ENCODE results near the gene CCDC187.

Gene CCDC187

DNA sequence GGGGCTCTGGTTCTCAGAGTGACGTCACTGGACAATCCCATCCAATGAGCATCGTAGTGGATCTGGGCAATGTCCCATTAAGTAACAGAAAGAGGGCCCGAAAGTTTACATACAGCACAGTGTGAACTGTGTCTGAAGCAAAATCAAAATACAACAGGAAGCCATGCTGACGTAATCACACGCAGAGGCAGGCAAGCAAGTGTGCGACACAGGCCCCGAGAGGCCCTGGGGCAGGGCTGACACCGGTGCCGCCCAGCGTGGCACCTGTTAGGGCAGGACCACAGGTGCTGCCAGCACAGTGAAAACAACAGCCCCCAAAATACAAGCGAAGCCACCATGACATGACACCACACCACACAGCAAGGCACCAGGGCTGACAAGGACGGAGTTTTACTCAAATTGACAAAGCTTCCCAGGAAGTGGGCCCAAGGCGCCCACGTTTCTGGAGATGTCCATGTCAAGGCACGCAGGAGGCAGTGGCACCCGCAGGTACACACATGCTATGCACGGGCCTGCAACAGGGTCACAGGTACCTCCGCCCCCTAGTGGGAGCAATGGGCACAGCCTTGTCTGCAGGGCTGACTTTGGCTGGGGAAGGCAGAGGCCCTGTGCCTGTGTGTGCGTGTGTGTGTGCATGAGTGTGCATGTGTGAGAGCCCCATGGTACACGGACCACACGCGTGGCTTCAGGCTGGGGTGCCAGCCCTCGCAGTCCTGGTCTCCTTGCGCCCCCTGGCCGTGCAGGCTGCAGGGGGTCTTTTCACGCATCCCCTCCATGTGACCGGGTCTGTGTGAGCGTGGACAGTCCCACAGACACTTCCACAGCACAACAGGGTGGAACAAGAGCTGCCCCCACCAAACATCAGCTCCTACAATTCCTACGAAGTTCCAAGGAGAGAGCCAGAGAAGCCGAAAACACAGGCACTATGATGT lies 77.9 kb downstream of the CCDC187 start:
- DNase-seq (ENCODE audit: low read depth in 2 of 2) = peak; percentile 62 to 70

DNA sequence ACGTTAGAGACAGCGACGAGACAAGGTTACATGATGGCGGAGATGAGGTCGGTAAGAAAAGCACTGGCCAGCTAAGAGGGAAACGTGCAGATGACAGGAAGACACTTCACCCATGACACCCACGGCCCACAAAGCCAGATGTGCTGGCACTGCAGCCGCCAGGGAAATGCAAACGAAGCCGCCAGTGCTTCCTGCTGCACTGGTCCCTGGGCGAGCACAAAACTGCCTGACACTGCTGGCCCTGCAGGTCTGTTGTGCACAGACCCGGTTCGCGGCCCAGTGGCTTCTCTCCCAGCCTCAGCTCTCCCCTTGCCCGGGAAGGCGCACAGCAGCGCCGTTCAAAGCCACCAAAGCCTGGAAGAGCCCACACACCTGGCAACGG lies 78.5 kb downstream of the CCDC187 start:
- DNase-seq (ENCODE audit: low read depth in 2 of 2) = no peak

DNA sequence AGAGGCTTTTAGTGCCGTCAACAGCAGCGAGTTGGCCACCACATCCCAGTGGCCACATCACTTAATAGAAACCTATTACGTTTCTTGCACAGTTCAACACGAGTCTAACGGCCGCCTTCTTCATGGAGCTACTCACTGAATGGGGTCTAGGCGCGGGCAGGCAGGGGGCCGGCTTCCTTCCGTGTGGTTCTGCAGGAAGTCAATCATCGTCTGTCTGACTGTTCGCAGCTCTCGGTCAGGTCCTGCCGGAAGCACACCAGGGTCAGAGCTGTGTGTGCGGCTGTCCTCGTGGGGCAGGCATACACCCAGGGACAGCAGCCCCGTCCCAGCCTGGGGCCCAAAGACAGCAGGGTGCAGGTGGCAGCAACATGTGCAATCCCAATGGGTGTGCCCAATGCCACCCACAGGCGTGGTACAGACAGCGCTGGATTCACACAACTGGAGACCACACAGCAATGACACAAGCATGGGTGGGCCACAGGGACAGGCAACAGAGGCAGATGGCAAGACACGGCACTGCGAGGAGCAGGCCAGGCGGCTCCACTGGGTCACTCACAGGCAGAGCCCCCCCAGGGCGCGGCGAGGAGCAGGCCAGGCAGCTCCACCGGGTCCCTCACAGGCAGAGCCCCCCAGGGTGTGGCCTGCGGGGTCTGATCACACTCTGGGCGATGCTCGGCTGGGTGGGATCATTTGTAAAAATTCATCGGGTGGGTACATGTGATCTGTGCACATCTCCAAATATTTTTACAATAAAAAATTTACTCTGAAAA lies 79.8 kb downstream of the CCDC187 start:
- DNase-seq (ENCODE audit: low read depth in 2 of 2) = no peak

DNA sequence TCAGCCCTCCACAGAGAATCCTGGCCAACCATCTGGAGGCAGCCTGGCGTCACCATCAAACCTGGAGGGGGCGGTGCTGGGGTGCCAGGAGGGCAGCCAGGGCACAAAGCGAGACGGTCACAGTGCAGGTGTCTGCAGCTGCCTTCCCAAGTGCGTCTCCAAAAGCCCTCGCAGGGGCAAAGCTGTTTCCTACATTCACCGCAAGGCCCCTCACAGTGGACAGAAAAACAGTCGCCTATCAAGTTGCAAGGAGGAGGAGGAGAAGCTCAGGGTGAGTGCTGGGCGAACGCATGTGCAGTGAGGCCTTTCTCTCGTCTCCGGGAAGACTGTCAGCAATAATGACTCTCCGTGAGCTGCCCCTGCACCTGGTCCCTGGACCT lies 81.0 kb downstream of the CCDC187 start:
- no peak for DNase-seq (ENCODE audit: low read depth in 2 of 2)

DNA sequence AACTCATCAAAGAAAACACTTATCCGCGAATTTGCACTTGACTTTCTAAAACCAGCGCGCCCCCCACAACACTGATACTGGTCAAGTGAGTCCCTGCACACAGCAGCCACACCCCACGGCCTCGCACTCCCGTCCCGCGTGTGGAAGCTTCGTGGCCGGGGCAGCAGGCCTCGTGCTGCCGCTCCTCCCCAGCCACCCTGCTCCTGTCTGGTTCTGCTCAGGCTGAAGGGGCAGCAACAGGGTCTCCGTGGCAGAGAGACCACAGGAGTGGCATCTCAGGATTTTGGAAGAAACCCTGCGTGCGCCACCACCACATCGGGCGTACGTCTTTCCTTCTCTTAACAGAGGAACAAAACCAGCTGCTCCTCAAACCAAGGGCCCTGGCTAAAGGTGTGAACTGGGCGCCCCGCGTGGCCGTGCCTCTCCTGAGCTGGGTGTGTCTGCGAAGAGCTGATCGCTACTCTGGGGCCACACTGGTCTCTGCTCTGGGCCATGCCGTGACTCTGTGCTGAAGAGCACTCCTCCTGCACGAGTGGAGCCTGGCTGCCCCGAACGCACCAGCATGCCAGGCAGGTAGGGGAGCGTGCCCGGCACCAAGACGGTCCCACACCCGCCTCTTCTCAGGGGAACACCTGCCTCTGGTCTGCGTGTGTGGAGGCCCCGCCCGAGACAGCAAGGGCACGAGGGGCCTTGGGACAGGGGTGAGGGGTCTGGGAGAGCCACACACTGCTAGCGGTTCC lies 81.6 kb downstream of the CCDC187 start:
- no peak for DNase-seq (ENCODE audit: low read depth in 2 of 2)

DNA sequence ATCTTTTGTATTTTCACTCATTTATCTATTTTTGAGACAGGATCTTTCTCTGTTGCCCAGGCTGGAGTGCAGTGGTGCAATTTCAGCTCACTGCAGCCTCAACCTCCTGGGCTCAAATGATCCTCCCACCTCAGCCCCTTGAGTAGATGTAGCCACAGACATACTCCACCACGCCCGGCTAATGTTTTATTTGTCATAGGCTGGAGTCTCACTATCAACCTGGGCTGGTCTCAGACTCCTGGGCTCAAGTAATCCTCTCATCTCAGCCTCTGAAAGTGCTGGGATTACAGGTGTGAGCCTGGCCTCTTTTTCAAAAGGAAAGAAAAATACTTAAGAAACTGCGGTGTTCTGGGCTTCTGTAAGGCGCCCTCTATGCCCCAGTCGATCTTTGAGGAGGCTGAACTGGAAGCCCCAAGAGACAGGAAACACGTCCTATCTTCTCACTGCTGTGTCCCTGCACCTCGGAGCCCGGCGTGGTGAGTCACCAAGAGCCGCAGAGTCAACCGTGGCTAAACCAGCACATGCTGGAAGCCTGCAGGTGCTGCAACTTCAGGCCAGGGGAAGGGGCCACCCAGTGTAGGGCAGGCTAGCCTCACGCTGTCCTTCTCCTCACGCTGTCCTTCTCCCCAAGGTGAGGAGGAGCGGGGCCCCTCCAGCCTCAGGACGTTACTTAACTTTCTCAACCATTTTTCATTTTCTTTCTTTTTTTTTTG lies 83.7 kb downstream of the CCDC187 start:
- no peak for DNase-seq (ENCODE audit: low read depth in 2 of 2)

DNA sequence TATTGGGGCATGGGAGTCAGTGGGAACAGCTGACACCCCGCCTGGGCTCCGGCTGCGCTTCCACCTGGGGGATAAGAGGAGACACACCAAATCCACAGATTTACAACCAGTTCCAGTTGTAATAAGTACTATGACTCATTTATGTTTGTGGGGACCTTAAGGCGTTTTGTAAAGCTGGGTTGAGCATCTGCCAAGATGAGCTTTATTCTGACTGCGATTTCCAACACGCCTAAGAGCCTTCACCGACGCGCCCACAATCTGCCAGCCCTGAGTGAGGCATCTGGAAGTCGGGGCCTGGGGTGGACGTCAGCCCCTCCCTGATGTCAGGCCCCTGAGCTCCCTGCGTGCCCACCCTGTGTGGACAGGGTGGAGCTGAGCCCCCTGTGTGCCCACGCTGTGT lies 84.6 kb downstream of the CCDC187 start:
- DNase-seq (ENCODE audit: low read depth in 2 of 2) = no peak

DNA sequence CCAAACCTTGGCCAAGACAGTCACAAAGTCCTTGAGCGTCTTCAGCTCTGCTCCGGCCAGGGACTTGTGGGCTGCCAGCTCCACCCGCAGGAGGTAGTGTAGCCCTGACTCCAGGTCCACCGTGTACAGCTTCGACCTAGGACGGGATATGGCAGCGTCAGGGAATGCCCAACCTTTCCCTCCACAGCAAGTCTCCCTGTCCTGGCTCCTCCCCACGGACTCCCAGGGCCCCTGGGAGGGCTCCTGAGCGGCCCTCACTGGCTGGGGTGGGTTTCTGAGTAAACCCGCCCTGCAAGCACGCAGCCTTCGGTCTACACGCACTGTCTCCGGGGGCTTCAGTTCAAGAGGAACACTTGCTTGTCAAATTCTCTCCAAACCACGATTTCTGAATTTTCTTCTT lies 85.2 kb downstream of the CCDC187 start:
- DNase-seq (ENCODE audit: low read depth in 2 of 2) = no peak

DNA sequence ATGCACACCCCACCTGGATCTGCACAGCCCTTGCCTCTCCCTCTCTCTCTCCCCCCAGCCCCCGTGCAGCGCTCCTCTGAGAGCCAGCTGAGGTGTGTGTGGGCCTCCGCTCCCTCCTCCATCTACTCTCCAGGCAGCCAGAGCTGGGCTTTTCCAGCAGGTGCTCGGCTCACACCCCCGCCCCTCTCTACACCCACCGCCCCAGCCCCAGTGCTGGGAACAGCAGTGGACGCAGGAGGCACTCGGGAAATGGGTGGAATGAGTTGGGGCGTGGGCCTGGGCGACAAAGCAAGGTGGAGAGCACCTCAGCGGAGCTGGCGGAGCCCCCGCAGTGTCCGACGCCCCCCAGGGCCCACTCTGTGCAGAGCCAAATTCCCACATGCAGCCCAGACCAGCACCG lies 85.6 kb downstream of the CCDC187 start:
- no peak for DNase-seq (ENCODE audit: low read depth in 2 of 2)

DNA sequence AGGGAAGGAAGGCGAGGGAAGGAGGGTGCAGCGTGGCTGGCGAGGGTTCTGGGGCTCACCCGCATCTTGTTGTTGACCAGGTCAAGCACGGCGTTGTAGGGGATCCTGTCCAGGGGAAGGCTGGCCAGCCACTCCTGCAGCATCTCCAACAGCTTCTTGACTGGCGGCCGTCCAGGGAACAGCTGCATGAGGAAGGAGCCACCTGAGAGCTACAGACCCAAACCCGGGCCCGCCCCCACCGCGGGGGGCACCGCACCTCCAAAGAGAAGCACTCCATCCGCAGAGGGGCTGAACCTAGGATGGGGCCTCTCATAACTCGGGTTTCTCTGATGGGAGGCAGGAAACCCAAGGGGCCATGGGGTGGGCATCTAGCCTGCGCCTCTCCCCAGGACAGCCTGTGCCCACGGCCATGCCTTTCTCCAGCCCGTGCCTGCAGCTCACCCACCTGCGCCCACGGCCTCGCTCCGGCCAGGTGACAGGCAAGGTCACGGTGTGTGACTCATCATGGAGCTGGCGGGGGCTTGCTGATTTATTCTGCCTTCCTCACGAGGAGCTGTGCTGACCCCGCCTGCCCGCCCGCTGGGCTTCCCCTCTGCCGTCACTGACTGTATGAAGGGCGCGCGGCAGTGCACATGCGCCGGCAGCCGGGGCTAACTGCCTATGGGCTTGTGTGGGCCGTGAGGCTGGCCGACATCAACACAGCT lies 87.2 kb downstream of the CCDC187 start:
- no peak for DNase-seq (ENCODE audit: low read depth in 2 of 2)

DNA sequence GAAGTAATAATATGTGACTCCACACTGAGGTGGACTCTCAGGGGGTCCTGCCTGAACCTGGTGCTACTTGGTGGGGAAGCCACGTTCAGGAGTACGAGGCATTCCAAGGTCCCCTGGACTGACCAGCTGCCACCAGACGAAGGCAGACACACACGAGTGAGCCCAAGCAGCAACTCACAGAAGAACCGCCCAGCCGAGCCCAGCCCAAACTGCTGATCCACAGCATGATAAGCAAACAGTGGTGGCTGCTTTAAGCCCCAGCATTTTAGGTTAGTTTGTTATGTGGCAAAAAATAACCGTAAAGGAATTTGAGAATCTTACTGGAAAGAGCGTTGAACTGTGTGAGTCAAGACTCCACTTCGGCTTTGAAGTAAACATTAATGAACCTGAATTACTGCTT lies 90.2 kb downstream of the CCDC187 start:
- DNase-seq (ENCODE audit: low read depth in 2 of 2) = no peak

DNA sequence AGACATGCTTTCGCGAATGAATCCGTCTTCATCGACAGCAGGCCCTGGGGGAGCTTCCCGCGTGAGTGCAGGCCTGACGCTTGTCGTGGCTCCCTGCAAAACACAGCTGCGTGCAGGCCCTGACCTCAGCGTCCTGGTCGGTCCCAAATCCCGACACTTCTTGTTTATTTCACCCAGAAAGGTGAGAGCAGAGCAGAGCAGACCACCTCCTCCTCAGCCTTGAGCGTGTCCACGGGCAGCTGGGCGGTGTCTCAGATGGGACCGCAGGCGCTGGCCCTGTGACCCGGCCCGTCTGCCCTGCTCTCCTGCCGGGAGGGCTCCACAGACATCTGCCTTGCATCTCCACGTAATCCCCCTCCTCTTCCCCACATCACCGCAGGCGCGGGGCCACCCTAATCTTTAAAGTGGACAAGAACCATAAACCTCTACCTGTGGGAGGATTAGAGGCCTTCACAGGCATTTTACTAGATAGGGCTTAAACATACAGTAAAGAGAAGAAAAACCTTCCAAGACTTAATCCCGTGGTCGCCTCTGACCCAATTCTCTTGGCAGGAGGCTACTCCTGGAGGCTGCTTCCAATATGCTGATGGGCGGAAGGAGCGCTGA lies 91.4 kb downstream of the CCDC187 start:
- no peak for DNase-seq (ENCODE audit: low read depth in 2 of 2)

DNA sequence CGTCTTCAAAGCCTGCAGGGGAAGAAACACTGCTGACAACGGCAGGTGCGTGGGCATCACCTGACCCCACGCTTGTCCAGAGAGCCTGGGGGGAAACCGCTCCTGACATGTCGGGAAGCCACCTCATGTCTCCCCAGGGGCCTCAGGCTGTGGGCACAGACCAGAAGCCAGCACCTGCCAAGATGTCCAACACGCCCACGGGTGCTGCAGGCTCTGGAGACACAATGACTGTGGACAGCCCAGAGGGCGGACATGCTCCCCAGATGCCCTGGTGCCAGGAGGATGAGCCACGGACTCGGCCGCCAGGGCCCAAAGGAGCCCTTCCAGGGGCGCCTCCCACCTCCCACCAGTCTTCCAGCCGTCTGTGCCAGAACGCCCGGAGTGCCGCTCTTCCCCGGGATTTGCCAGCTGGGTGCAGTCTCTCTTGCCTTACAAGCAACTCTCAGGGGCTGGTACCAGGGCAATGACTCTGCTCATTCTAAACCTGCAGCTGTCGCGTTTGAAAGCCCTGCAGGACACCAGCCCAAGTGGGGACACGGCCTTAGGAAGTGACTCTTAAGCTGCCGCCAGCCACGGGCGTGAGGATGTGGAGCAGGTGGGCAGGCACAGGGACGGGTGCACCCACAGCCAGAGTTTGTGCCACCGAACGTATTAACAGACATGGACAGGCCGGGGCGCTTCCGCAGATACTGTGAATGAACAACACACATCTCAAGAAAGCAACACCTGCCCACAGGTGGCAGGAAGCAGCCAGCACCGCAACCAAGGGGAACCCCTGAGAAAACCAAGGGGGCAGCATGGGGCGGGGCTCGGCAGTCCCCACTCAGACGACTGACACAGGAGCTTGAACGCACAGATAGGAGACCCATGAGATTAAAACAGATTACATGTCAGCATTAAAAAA lies 92.2 kb downstream of the CCDC187 start:
- DNase-seq (ENCODE audit: low read depth in 2 of 2) = no peak

DNA sequence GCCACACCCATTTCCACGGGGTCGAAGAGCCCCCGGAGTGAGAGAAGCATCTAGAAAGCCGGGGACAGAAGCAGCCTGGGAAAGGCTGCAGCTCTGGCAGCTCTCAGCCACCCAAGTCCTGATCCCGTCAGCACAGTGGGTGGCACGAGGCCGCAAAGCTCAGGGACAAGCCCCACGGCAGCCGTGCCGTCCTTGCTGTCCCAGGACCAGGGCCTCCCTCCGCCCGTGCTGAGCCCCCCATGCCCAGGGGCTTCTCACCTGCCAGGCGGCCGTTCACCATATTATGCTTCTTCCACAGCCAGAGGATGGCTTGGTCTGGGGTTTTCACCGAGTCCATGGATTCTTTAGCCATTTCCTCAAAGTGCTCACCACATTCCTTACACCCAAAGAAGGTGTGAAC lies 92.9 kb downstream of the CCDC187 start:
- DNase-seq (ENCODE audit: low read depth in 2 of 2) = no peak

DNA sequence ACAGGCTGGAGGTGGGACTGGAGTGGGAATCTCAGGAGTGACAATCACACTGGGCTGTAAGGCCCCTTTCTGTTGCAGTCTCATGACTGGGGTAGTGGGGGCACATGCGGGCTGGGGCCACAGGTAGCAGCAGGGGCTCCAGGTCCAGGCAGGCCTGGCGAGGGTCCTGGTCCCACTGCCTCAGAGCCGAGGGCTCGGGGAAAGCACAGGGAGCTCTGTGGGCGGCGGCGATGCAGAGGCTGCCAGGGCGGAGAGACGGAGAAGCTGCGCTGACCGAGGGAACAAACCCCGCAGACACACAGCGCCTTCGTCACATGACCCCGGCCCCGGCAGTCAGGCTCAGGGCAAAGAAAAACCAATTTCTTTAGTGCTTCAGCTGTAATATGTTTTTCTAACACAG lies 93.6 kb downstream of the CCDC187 start:
- no peak for DNase-seq (ENCODE audit: low read depth in 2 of 2)

DNA sequence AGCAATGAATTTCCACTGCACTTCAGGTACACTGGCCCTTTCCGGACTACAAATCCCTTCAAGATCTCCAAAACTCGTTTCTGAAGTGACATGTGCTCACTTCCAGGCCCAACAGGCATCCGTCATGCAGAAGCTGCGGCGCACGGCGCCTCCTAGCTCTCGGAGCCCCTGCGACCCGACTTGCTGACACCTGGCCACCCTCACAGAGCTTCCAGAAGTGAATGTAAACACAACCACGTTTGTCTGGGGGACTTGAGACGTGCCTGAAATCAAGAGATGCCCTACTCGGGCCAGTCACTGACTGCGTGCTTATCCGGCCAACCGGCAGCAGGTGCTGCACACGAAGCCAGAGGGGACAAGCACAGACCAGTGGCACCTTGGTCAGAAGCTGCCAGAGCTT lies 94.1 kb downstream of the CCDC187 start:
- DNase-seq (ENCODE audit: low read depth in 2 of 2) = no peak

DNA sequence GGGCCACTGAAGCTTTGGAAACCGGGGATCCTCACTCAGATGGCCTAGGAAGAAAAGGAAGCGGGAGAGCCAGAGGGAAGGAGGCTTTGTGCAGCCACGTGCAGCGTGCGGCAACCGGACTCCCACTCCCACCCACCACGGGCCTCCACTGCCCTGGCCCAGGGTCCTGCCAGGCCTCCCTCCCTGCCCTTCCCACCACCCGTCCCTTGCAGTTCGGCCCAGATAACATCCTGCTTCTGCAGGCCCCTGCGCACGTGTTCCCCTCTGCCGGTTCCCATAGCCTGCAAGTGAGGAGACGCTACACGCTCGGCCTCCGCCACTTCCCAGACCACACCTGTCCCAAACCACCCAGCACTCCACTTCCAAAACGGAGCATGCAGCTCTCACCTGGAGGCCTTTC lies 94.7 kb downstream of the CCDC187 start:
- no peak for DNase-seq (ENCODE audit: low read depth in 2 of 2)

DNA sequence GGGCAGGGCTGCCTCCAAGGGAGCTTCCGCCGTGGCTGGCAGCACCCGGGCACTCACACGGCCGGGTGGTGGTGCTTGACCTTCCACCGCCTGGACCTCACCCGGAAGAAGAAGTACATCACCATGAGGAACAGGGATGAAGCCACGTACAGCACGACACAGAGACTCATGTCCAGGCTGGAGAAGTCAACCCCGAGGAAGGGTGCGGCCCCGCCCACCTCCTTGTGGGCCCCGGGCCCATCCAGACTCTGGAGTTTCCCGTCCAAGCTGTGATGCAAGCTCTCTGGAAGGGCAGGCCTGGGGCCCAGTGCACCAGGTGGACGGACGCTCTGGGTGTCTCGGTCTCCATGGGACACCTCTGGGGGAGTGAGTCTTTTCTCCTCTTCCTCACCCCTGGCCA lies 95.2 kb downstream of the CCDC187 start:
- DNase-seq (ENCODE audit: low read depth in 2 of 2) = no peak

DNA sequence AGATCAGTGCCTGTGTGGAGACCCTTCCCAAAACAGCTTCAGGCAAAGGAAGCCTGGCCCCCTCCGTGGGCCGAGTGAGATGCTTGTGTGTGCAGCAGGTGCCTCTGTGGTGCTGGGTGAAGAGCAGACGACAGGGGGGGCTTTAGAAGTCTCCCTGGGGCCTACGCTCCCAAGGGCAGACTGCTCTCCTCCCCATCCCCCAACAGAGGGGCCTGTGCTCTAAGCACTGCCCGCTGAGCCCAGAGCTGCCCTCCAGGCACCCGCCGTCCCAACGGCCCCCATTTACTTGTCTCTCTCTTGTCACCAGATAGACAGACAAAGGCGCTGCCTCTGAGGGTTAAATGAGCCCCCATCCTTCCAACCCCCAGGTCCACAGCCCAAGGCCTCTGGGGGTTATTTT lies 96.3 kb downstream of the CCDC187 start:
- DNase-seq (ENCODE audit: low read depth in 2 of 2) = no peak

All from stimulated activated CD4-positive, alpha-beta T cell treated with anti-CD3 and anti-CD28 coated beads, Interleukin-4, amount 100 ng/mL, for 48 hours (primary cell).